Suprapubic skin (tissue), 4 donors: ENCODE results near the gene ITGB3BP. TPM values are rescaled to one million over a fixed set of nuclear protein-coding genes. Genes with fewer than 3 reads are reported as not detected.
"Not testable (repeated sequence)": the region's sequence is repeated elsewhere in the genome, so short reads cannot be mapped to it uniquely, and the experiment has no call there.

ENCODE experiments used
- DNase-seq, 2 donors: peaks; one replicate each; pipeline ENCODE4 v3.0.0-alpha.2; 2019; ENCODE audit warnings: low spot score in 2 of 2
- H3K27ac ChIP-seq: fragments of 200-600 bp; sonication (generic); one replicate; pipeline ENCODE4 v1.5.1; 2019
- H3K27me3 ChIP-seq: fragments of 200-600 bp; sonication (generic); one replicate; pipeline ENCODE4 v1.5.1; 2019
- H3K36me3 ChIP-seq: fragments of 200-600 bp; sonication (generic); one replicate; pipeline ENCODE4 v1.5.1; 2019
- H3K4me1 ChIP-seq: fragments of 200-600 bp; sonication (generic); one replicate; pipeline ENCODE4 v1.5.1; 2019
- H3K4me3 ChIP-seq: fragments of 200-600 bp; sonication (generic); one replicate; pipeline ENCODE4 v1.5.1; 2019; ENCODE audit warnings: mild to moderate bottlenecking
- H3K9me3 ChIP-seq: fragments of 200-600 bp; sonication (generic); one replicate; pipeline ENCODE4 v1.5.1; 2019
- CTCF ChIP-seq, 2 donors: fragments of 200-600 bp in 1 of 2; fragments of 450-650 bp in 1 of 2; sonication (generic) in 1 of 2; IDR thresholded peaks; one replicate each; pipeline ENCODE4 v1.5.1; 2016 to 2019; ENCODE audit warnings: antibody characterized with exemption in 2 of 2, mild to moderate bottlenecking in 1 of 2, moderate library complexity in 1 of 2
- EP300 ChIP-seq: sonication (generic); formaldehyde crosslinking; IDR thresholded peaks from one replicate; pipeline ENCODE4 v1.6.1; 2017; ENCODE audit warnings: antibody characterized with exemption
- POLR2A ChIP-seq, 2 donors: fragments of 450-650 bp; IDR thresholded peaks; one replicate each; pipeline ENCODE4 v1.6.1; 2017; ENCODE audit warnings: antibody characterized with exemption in 2 of 2, mild to moderate bottlenecking in 2 of 2, moderate library complexity in 2 of 2
- POLR2AphosphoS5 ChIP-seq, 3 donors: sonication (generic); formaldehyde crosslinking; IDR thresholded peaks; one replicate each; pipeline ENCODE4 v1.6.1; 2017; ENCODE audit warnings: antibody characterized with exemption in 3 of 3
- WGBS: methylation state at CpG from one replicate; pipeline ENCODE4 v1.1.5; 2018; 5-methylcytosine and 5-hydroxymethylcytosine counted together
- total RNA-seq, 4 donors: library from RNA; depleted of rRNA; stranded (reverse); fragments of >200 nt; gene quantifications; one replicate each; pipeline ENCODE4 v1.1.0, GENCODE V29; 2016

The ITGB3BP gene, protein sequence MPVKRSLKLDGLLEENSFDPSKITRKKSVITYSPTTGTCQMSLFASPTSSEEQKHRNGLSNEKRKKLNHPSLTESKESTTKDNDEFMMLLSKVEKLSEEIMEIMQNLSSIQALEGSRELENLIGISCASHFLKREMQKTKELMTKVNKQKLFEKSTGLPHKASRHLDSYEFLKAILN
- total RNA-seq = 10 to 100 TPM; 10.3 to 22.2 (median 16.1) TPM

GRCh38 chr1:63522891-63523728, at the start of gene ITGB3BP, which contains the start of gene EFCAB7:
ITGB3BP (minus strand) TSS chr1:63523225; CDS start chr1:63523133, 92 bp downstream.
EFCAB7 (plus strand) TSS chr1:63523525; CDS start chr1:63525573, 2,048 bp downstream.
- peak within 1 kb of the TSS; percentile 92 for H3K27ac ChIP-seq
- under 1% methylated on average over 44 of the region's 50 CpGs for WGBS
- H3K4me3 ChIP-seq = peak within 1 kb of the TSS; percentile 59
- no peaks in the 10 kb centered on the region for H3K27me3 ChIP-seq
- no peaks in the 10 kb centered on the region for H3K36me3 ChIP-seq
- peak in 2 of 3 donors; percentile 30 to 94 for TF ChIP-seq POLR2AphosphoS5 (IDR thresholded peaks at IDR 0.05)
- TF ChIP-seq CTCF (IDR thresholded peaks at IDR 0.05) = no peak
- peak; percentile 89 to 90 for DNase-seq
- H3K9me3 ChIP-seq = no peaks in the 10 kb centered on the region
- H3K4me1 ChIP-seq = peaks cover 22% of the 10 kb centered on the region

DNA sequence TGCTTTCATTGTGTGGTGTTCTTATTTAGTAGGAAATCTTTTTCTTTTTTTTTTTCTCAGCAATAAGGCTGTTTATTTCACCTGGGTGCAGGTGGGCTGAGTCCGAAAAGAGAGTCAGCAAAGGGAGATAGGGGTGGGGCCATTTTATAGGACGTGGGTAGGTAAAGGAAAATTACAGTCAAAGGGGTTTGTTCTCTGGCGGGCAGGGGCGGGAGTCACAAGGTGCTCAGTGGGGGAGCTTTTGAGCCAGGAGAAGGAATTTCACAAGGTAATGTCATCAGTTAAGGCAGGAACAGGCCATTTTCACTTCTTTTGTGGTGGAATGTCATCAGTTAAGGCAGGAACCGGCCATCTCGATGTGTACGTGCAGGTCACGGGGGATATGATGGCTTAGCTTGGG, 49.7 kb upstream of the ITGB3BP start:
- H3K36me3 ChIP-seq, H3K4me3 ChIP-seq, H3K27ac ChIP-seq, H3K4me1 ChIP-seq, DNase-seq, H3K27me3 ChIP-seq, H3K9me3 ChIP-seq: not testable (repeated sequence)
- 91% methylated on average over 8 of the region's 8 CpGs for WGBS

DNA sequence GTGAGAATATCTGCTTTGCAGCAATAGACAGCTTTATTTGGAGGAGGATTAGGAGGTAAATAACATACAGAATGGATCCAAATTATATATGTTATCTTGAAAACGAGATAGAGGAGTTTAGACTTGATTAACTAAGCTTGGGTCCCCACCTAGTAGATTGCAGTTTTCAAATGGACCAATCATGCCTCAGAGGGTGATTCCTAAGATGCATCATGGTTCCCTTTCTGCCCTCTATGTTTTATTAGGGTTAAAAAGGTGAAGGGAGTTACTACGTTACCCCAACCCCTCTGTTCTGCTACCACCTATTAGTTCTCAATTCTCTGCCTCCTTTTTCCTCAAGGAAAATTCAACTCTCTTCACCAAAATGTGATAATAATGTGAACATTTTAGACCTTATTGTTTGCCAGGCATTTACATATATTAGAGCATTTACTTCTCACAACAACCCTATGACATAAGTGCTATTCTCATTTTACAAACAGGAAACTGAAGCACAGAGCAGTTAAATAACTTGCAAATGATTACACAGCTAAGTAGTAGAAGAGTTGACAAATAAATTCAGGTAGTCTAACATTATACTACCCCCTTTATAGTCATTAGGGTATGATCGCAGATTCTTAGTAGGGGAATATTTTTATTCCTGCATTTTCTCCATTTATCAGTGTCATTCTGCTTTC, 46.8 kb upstream of the ITGB3BP start:
- Histone ChIP-seq H3K27ac (no peak overlapping the region), H3K27me3 (no peaks in the 10 kb centered on the region), H3K36me3 (no peaks in the 10 kb centered on the region), H3K9me3 (no peaks in the 10 kb centered on the region), H3K4me1 (no peaks in the 10 kb centered on the region), H3K4me3 (no peak overlapping the region)
- 89% methylated on average over 3 of the region's 3 CpGs for WGBS
- DNase-seq = no peak
- TF ChIP-seq POLR2A (IDR thresholded peaks at IDR 0.05) = no peak
- TF ChIP-seq EP300 = no peak
- TF ChIP-seq POLR2AphosphoS5 (IDR thresholded peaks at IDR 0.05) = no peak
- no peak for TF ChIP-seq CTCF (IDR thresholded peaks at IDR 0.05)

DNA sequence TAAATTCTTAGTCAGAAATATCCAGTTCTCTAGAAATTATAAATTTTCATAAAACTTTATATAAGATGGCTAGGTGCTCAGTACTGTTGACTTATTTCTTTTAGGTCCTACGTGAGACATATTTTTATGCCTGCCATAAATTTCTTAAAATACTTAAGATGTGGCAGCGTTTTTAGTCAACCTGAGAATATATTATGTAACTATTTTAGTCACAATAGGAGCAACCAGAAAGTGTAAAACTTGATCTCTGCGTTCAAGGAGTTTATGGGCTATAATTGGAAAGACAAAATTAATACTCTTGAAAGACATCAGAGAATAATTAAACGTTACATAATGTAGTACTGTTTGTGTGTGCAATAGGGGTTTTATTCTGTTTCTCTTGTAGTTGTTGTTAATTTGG, 46.0 kb upstream of the ITGB3BP start:
- Histone ChIP-seq H3K27ac (no peak overlapping the region), H3K4me1 (no peaks in the 10 kb centered on the region), H3K4me3 (no peak overlapping the region), H3K27me3 (no peaks in the 10 kb centered on the region), H3K36me3 (no peaks in the 10 kb centered on the region), H3K9me3 (no peaks in the 10 kb centered on the region)
- TF ChIP-seq POLR2A (IDR thresholded peaks at IDR 0.05) = no peak
- no peak for TF ChIP-seq EP300
- no peak for TF ChIP-seq POLR2AphosphoS5 (IDR thresholded peaks at IDR 0.05)
- no peak for TF ChIP-seq CTCF (IDR thresholded peaks at IDR 0.05)
- WGBS = 87% methylated on average over 4 of the region's 4 CpGs
- DNase-seq = no peak

GRCh38 chr1:63563745-63564144, 40.7 kb upstream of the ITGB3BP start:
- Histone ChIP-seq H3K4me3 (no peak overlapping the region), H3K9me3 (no peaks in the 10 kb centered on the region), H3K4me1 (no peaks in the 10 kb centered on the region), H3K27ac (no peak overlapping the region), H3K27me3 (no peaks in the 10 kb centered on the region), H3K36me3 (peaks cover 4% of the 10 kb centered on the region)
- TF ChIP-seq CTCF (IDR thresholded peaks at IDR 0.05) = no peak
- DNase-seq = no peak
